GM23338 (cell line): Measurements from ENCODE around the gene ALDH3B1. TPM values are rescaled to one million over a fixed set of nuclear protein-coding genes. Genes with fewer than 3 reads are reported as not detected.

ENCODE experiments used
- ATAC-seq: fragments of 200-7000 bp; cut with Tn5 transposase; 3 replicates; pipeline ENCODE4 v1.9.1; 2020
- DNase-seq: peaks from one replicate; pipeline ENCODE4 v3.0.0-alpha.2; 2015; ENCODE audit warnings: low spot score
- H2AFZ ChIP-seq: fragments of 200-600 bp; sonication (generic); 2 replicates; pipeline ENCODE4 v1.8.0; 2016; ENCODE audit warnings: antibody characterized with exemption, mild to moderate bottlenecking, moderate library complexity
- H3F3A ChIP-seq: fragments of 200-600 bp; sonication (generic); replicated peaks from 2 replicates; pipeline ENCODE4 v1.8.0; 2017; ENCODE audit warnings: antibody characterized with exemption, mixed run types, low read depth
- H3K27ac ChIP-seq: fragments of 200-600 bp; sonication (generic); 2 replicates; pipeline ENCODE4 v1.6.1; 2016; ENCODE audit warnings: low read depth
- H3K27me3 ChIP-seq: fragments of 200-600 bp; sonication (generic); 2 replicates; pipeline ENCODE4 v1.8.0; 2016; ENCODE audit warnings: mild to moderate bottlenecking, mixed run types, moderate library complexity; ENCODE audit not compliant: insufficient read depth
- H3K36me3 ChIP-seq: fragments of 200-600 bp; sonication (generic); 2 replicates; pipeline ENCODE4 v1.8.0; 2016; ENCODE audit warnings: mild to moderate bottlenecking; ENCODE audit not compliant: insufficient read depth
- H3K4me1 ChIP-seq: fragments of 200-600 bp; sonication (generic); 2 replicates; pipeline ENCODE4 v1.8.0; 2016; ENCODE audit warnings: mild to moderate bottlenecking, moderate library complexity; ENCODE audit not compliant: insufficient read depth
- H3K4me2 ChIP-seq: fragments of 200-600 bp; sonication (generic); 2 replicates; pipeline ENCODE4 v1.7.1; 2017; ENCODE audit warnings: mixed run types
- H3K4me3 ChIP-seq: fragments of 200-600 bp; sonication (generic); 2 replicates; pipeline ENCODE4 v1.6.1; 2016; ENCODE audit warnings: mixed run types
- H3K79me2 ChIP-seq: fragments of 200-600 bp; sonication (generic); replicated peaks from 2 replicates; pipeline ENCODE4 v1.8.0; 2017; ENCODE audit warnings: mild to moderate bottlenecking; ENCODE audit not compliant: insufficient read depth
- H3K9me2 ChIP-seq: fragments of 200-600 bp; sonication (generic); 2 replicates; pipeline ENCODE4 v1.8.0; 2017; ENCODE audit not compliant: insufficient read depth
- H4K20me1 ChIP-seq: fragments of 200-600 bp; sonication (generic); replicated peaks from 2 replicates; pipeline ENCODE4 v1.8.0; 2017; ENCODE audit warnings: mild to moderate bottlenecking; ENCODE audit not compliant: insufficient read depth
- H3K27ac Mint-ChIP-seq: 2 replicates; pipeline ENCODE4 v1.8.0; 2020; ENCODE audit warnings: inconsistent platforms, mild to moderate bottlenecking, moderate library complexity, mixed read lengths
- H3K27me3 Mint-ChIP-seq: 3 replicates; pipeline ENCODE4 v1.8.0; 2022; ENCODE audit warnings: low read depth, mild to moderate bottlenecking, moderate library complexity, mixed read lengths, inconsistent platforms; ENCODE audit not compliant: insufficient read depth, poor library complexity
- H3K36me3 Mint-ChIP-seq: 3 replicates; pipeline ENCODE4 v1.8.0; 2021; ENCODE audit warnings: low read depth, mild to moderate bottlenecking, inconsistent platforms, moderate library complexity, mixed read lengths
- H3K4me1 Mint-ChIP-seq: 3 replicates; pipeline ENCODE4 v1.8.0; 2020; ENCODE audit warnings: mild to moderate bottlenecking, inconsistent platforms, mixed read lengths
- H3K4me3 Mint-ChIP-seq: 3 replicates; pipeline ENCODE4 v1.8.0; 2021; ENCODE audit warnings: moderate library complexity, mild to moderate bottlenecking, inconsistent platforms, mixed read lengths
- H3K9me3 Mint-ChIP-seq: 3 replicates; pipeline ENCODE4 v1.8.0; 2020; ENCODE audit warnings: moderate library complexity, mild to moderate bottlenecking, inconsistent platforms, mixed read lengths
- ETS1 ChIP-seq: IDR thresholded peaks from 2 replicates; pipeline ENCODE4 v1.6.1; 2016; ENCODE audit warnings: antibody characterized with exemption
- EZH2 ChIP-seq: fragments of 200-600 bp; sonication (generic); IDR thresholded peaks from one replicate; pipeline ENCODE4 v1.8.0; 2017; ENCODE audit warnings: antibody characterized with exemption, mild to moderate bottlenecking, low read depth; ENCODE audit not compliant: unreplicated experiment
- POLR2AphosphoS5 ChIP-seq: IDR thresholded peaks from 2 replicates; pipeline ENCODE4 v1.6.1; 2016; ENCODE audit warnings: antibody characterized with exemption, low read depth
- REST ChIP-seq: IDR thresholded peaks from one replicate; pipeline ENCODE4 v1.6.1; 2018; ENCODE audit warnings: antibody characterized with exemption; ENCODE audit not compliant: unreplicated experiment
- ZNF331 ChIP-seq: fragments of 250-450 bp; sonication (Bioruptor Pico); IDR thresholded peaks from 2 replicates; pipeline ENCODE4 v1.5.0; 2020; ENCODE audit warnings: low read depth, mild to moderate bottlenecking, moderate library complexity
- polyA plus RNA-seq: library from polyadenylated mRNA; unstranded; fragments of >200 nt; fragmentation: Nextera tagmentation; extraction: Ambion mirVana; gene quantifications from 2 replicates; pipeline ENCODE4 v1.2.1, GENCODE V29; 2016
- total RNA-seq: library from RNA; depleted of rRNA; stranded (reverse); fragments of >200 nt; shearing (Covaris generic); gene quantifications from 2 replicates; pipeline ENCODE4 v1.2.3, GENCODE V29; 2014

The ALDH3B1 gene
- total and polyA plus RNA-seq, 2 experiments from 2014 or later: 0.52 TPM; not detected in 1

DNA sequence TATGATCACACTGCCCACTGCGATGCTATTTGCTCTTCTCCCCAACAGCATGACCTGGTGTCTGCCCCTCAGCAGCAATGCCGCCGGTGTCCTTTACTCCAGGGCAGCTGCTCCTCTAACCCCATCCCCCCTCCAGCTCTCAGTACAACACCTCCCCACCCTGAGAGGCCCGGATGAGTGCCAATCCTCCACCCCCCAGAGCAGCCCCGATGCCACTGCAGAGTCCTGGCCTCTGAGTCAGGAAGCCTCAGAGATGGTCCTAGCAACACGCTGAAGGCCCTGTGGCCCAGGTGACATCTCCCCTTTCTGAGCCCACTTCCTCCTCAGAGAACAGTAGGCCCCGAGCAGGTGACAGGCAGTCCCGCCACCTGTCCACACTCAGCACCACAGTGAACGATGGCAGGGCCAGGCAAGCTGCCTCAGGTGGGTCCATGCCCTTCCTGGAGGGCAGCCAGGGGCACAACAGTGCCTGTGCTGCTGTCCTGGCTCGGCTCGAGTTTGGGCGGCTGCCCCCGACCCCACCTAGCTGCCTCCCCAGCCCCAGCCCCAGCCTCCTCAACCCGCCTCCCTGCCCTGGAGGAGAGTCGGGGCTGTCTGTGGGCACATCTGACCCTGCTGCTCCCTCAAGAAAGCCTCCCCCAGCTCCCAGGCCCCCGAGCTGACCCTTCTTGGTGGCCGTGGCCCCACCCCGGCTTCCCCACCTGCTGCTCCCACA, 16.4 kb downstream of the ALDH3B1 start:
- no peak for TF ChIP-seq ETS1
- TF ChIP-seq REST: no peak
- TF ChIP-seq POLR2AphosphoS5: no peak
- H2AFZ ChIP-seq: no peak overlapping the region
- H3K36me3 Mint-ChIP-seq: peaks cover 4% of the 10 kb centered on the region; the same call in 1 of the 3 replicates
- H3K4me3 ChIP-seq: no peak overlapping the region
- peaks cover 8% of the 10 kb centered on the region for H3K79me2 ChIP-seq
- no peaks in the 10 kb centered on the region for H4K20me1 ChIP-seq
- DNase-seq (no peak), ATAC-seq (no peak)
- no peak overlapping the region for H3K27ac ChIP-seq
- no peaks in the 10 kb centered on the region for H3K9me2 ChIP-seq
- no peak overlapping the region for H3K27ac Mint-ChIP-seq
- peaks cover 22% of the 10 kb centered on the region for H3K27me3 Mint-ChIP-seq
- H3K27me3 ChIP-seq: no peaks in the 10 kb centered on the region
- no peaks in the 10 kb centered on the region for H3K9me3 Mint-ChIP-seq
- H3K36me3 ChIP-seq: no peaks in the 10 kb centered on the region
- no peak overlapping the region for H3K4me3 Mint-ChIP-seq
- H3K4me1 Mint-ChIP-seq: peaks cover 13% of the 10 kb centered on the region
- H3K4me2 ChIP-seq: no peak overlapping the region
- H3F3A ChIP-seq: no peaks in the 10 kb centered on the region
- peaks cover 2% of the 10 kb centered on the region; the same call in 1 of the 2 replicates for H3K4me1 ChIP-seq

- no peaks in the 10 kb centered on the region for H3K9me3 Mint-ChIP-seq
- Histone ChIP-seq H4K20me1 (no peaks in the 10 kb centered on the region), H3K4me2 (no peak overlapping the region), H3K9me2 (no peaks in the 10 kb centered on the region), H3K4me1 (peaks cover 3% of the 10 kb centered on the region; the same call in 1 of the 2 replicates), H3K36me3 (no peaks in the 10 kb centered on the region), H2AFZ (no peak overlapping the region), H3F3A (no peaks in the 10 kb centered on the region), H3K79me2 (peaks cover 13% of the 10 kb centered on the region), H3K27ac (no peak overlapping the region), H3K27me3 (no peaks in the 10 kb centered on the region), H3K4me3 (no peak overlapping the region)
- H3K27me3 Mint-ChIP-seq: peaks cover 20% of the 10 kb centered on the region
- DNase-seq (no peak), ATAC-seq (no peak)
- H3K36me3 Mint-ChIP-seq: peaks cover 7% of the 10 kb centered on the region; the same call in 1 of the 3 replicates
- TF ChIP-seq POLR2AphosphoS5 (no peak), EZH2 (no peak), ZNF331 (CRISPR knock-in tag) (no peak)
- H3K4me1 Mint-ChIP-seq: peaks cover 16% of the 10 kb centered on the region
- no peak overlapping the region for H3K27ac Mint-ChIP-seq
- H3K4me3 Mint-ChIP-seq: no peak overlapping the region
These were observed 17.5 kb downstream of the ALDH3B1 start for GRCh38 chr11:68027667-68028066.
